ENCODE measurements around the gene TEX11.

DNA sequence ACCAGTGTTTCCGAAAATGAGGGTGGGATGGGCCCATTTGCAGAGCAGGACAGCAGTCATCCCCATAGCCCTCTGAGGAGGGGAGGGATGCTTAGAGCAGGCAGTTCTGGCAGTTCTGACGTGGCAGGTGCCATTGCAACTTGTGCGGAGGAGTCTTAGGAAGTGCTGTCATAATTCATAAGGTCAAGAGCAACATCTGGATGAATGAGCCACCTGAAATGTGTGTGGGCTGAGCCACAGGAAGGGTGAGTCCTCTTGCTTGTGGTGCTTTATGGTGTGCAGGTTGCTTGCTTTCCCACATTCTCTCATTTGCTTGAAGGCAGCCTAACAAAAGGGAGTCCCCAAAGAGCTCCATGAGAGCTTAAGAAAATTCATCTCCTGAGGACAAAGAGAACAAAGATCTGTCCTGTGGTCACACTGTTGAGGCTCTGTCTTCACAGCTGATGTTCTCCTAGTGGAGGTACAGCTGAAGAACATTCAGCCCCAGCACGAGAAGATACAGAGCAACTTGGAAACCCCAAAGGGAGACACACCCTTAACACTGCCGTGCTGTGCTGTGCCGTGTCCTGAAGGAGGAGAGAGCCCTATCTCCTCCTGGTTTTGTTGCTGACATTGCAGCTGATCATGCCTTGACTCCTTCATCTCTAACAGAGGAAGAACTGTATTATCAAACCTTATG lies 403.6 kb downstream of the TEX11 start:
- TF ChIP-seq CTCF (IDR thresholded peaks at IDR 0.05; ENCODE audit: low read length) (no peak), EZH2 (IDR thresholded peaks at IDR 0.05; ENCODE audit: borderline replicate concordance, low read length) (no peak)
